Endothelial cell of umbilical vein (primary cell): Measurements from ENCODE around the gene VRK2. TPM values are rescaled to one million over a fixed set of nuclear protein-coding genes. Genes with fewer than 3 reads are reported as not detected.

Source experiments
- BruUV-seq: library from RNA; stranded (reverse); fragments of 400-500 nt; replicated peaks from 2 replicates; lab custom pipeline; 2021; lab: Mats Ljungman, UMichigan
- CTCF ChIA-PET: fragments of 300-600, 350-600 bp; sonication (Branson Sonifier 250); formaldehyde crosslinking; loops from one replicate; lab custom pipeline; 2021; ENCODE audit warnings: antibody characterized with exemption, inconsistent platforms; lab: Charles Lee
- POLR2A ChIA-PET: fragments of 300-600, 350-600 bp; sonication (Branson Sonifier 250); formaldehyde crosslinking; loops from one replicate; lab custom pipeline; 2021; ENCODE audit warnings: antibody characterized with exemption, inconsistent platforms; lab: Charles Lee
- DNase-seq: peaks from one replicate; pipeline ENCODE4 v3.0.0-alpha.2; 2011; ENCODE audit warnings: low read depth, low spot score
- FAIRE-seq: peaks from 2 replicates; lab custom pipeline; 2011; peaks lifted over from hg19 to GRCh38; lab: Jason Lieb, UNC
- H2AFZ ChIP-seq: 2 replicates; pipeline ENCODE4 v1.6.0; 2012; ENCODE audit warnings: low read depth, low read length, control low read depth, inconsistent platforms
- H3K27ac ChIP-seq: 2 replicates; pipeline ENCODE4 v1.5.1; 2011; ENCODE audit warnings: low read depth, mild to moderate bottlenecking, control low read depth, low read length, moderate library complexity; ENCODE audit not compliant: insufficient read depth
- H3K27me3 ChIP-seq, 2 experiments: 2 replicates each; pipeline versions ENCODE4 v1.6.0 to v1.6.1; 2011; ENCODE audit warnings: low read length in 2 of 2, mixed read lengths in 1 of 2; ENCODE audit not compliant: control insufficient read depth in 2 of 2, insufficient read depth in 2 of 2
- H3K36me3 ChIP-seq, 2 experiments: 2 replicates in 1 of 2; 3 replicates in 1 of 2; pipeline ENCODE4 v1.5.1; 2011; ENCODE audit warnings: low read length in 2 of 2, mild to moderate bottlenecking in 1 of 2, moderate library complexity in 1 of 2; ENCODE audit not compliant: control insufficient read depth in 2 of 2, insufficient read depth in 2 of 2; ENCODE audit errors: extremely low read depth in 1 of 2
- H3K4me1 ChIP-seq: 3 replicates; pipeline ENCODE4 v1.5.1; 2011; ENCODE audit warnings: mild to moderate bottlenecking, low read length; ENCODE audit not compliant: control insufficient read depth, insufficient read depth; ENCODE audit errors: extremely low read depth
- H3K4me2 ChIP-seq: 2 replicates; pipeline ENCODE4 v1.6.1; 2011; ENCODE audit warnings: low read length, control low read depth, mixed read lengths; ENCODE audit not compliant: insufficient read depth
- H3K4me3 ChIP-seq, 3 experiments: fragments of 200-600 bp in 1 of 3; sonication (generic), shearing (Covaris generic) in 1 of 3; replicated peaks in 1 of 3; 2 replicates each; pipeline ENCODE4 v1.5.1; 2011 to 2016; ENCODE audit warnings: control low read depth in 3 of 3, low read length in 3 of 3, mild to moderate bottlenecking in 2 of 3, inconsistent platforms in 1 of 3, low read depth in 1 of 3, moderate library complexity in 1 of 3; ENCODE audit not compliant: insufficient read depth in 1 of 3
- H3K79me2 ChIP-seq: 2 replicates; pipeline ENCODE4 v1.6.0; 2012; ENCODE audit warnings: low read length, inconsistent platforms; ENCODE audit not compliant: control insufficient read depth, insufficient read depth
- H3K9ac ChIP-seq: replicated peaks from 2 replicates; pipeline ENCODE3; 2011; ENCODE audit warnings: low read length, control low read depth; ENCODE audit not compliant: insufficient read depth; ENCODE audit errors: extremely low read depth
- H3K9me1 ChIP-seq: replicated peaks from 3 replicates; pipeline ENCODE4 v1.6.0; 2011; ENCODE audit warnings: mild to moderate bottlenecking, low read length; ENCODE audit not compliant: control insufficient read depth, insufficient read depth; ENCODE audit errors: extremely low read depth
- H3K9me3 ChIP-seq: replicated peaks from 2 replicates; pipeline ENCODE4 v1.5.1; 2012; ENCODE audit warnings: low read length, inconsistent platforms; ENCODE audit not compliant: control insufficient read depth, insufficient read depth
- H4K20me1 ChIP-seq: replicated peaks from 2 replicates; pipeline ENCODE3; 2011; ENCODE audit warnings: mild to moderate bottlenecking, low read length; ENCODE audit not compliant: control insufficient read depth, insufficient read depth; ENCODE audit errors: extremely low read depth
- CTCF ChIP-seq, 2 donors: IDR thresholded peaks; 1 replicate in 1 of 2; 2 replicates in 1 of 2; pipeline ENCODE4 v1.5.1; 2011; ENCODE audit warnings: low read length in 2 of 2, mild to moderate bottlenecking in 2 of 2, moderate library complexity in 2 of 2, control low read depth in 1 of 2, inconsistent platforms in 1 of 2, low read depth in 1 of 2; ENCODE audit not compliant: insufficient read depth in 1 of 2; ENCODE audit errors: extremely low read depth in 1 of 2
- EZH2 ChIP-seq: IDR thresholded peaks from 2 replicates; pipeline ENCODE4 v1.6.1; 2012; ENCODE audit warnings: borderline replicate concordance, low read depth, mild to moderate bottlenecking, moderate library complexity, low read length, inconsistent platforms; ENCODE audit not compliant: severe bottlenecking
- FOS ChIP-seq: IDR thresholded peaks from 2 replicates; pipeline ENCODE4 v1.6.1; 2011; ENCODE audit warnings: mild to moderate bottlenecking, low read length, moderate library complexity, borderline replicate concordance; ENCODE audit not compliant: insufficient read depth
- GATA2 ChIP-seq: IDR thresholded peaks from 2 replicates; pipeline ENCODE4 v1.7.0; 2011; ENCODE audit warnings: low read depth, mild to moderate bottlenecking, moderate library complexity, mixed read lengths, low read length; ENCODE audit not compliant: insufficient read length, insufficient read depth
- JUN ChIP-seq: IDR thresholded peaks from 2 replicates; pipeline ENCODE4 v1.6.1; 2011; ENCODE audit warnings: borderline replicate concordance, low read depth; ENCODE audit not compliant: insufficient read length, insufficient read depth
- MAX ChIP-seq: IDR thresholded peaks from 2 replicates; pipeline ENCODE4 v1.6.1; 2011; ENCODE audit not compliant: insufficient read depth, insufficient read length
- MYC ChIP-seq: IDR thresholded peaks from one replicate; pipeline ENCODE4 v1.6.1; 2011; ENCODE audit warnings: mild to moderate bottlenecking, low read depth, low read length
- POLR2A ChIP-seq: IDR thresholded peaks from 2 replicates; pipeline ENCODE4 v1.6.1; 2012; ENCODE audit warnings: low read depth, mild to moderate bottlenecking, control low read depth, low read length
- POLR2AphosphoS5 ChIP-seq: IDR thresholded peaks from 2 replicates; pipeline ENCODE4 v1.6.1; 2012; ENCODE audit warnings: low read depth, mild to moderate bottlenecking, control low read depth, low read length, moderate library complexity; ENCODE audit not compliant: insufficient read depth
- dilution Hi-C: fragments of 300-500 bp; cut with MboI; formaldehyde crosslinking; loops from one replicate; pipeline ENCODE4 v1.15.0; 2019; ENCODE audit warnings: low sequenced_read_pairs; ENCODE audit not compliant: extremely low pct_ligation_motif_present
- intact Hi-C: fragments of 100-400 bp; cut with micrococcal nuclease; formaldehyde crosslinking; loops from one replicate; pipeline ENCODE4 v1.10.0; 2022
- polyA plus RNA-seq, 4 experiments: library from polyadenylated mRNA; depleted of rRNA in 3 of 4; stranded (reverse) in 3 of 4; unstranded in 1 of 4; fragments of >200 nt; gene quantifications; 2 replicates each; pipeline versions ENCODE4 v1.2.1 to v1.2.3, GENCODE V29; 2011 to 2012; ENCODE audit warnings: missing spikeins in 1 of 4
- total RNA-seq: library from RNA; stranded (reverse); gene quantifications from 2 replicates; pipeline ENCODE4 v1.2.3, GENCODE V29; 2021

The VRK2 gene
- total and polyA plus RNA-seq, 2 donors (not counting 3 experiments of a cell fraction or from before 2014, with no cell fraction given) = 11.2 to 35.2 TPM

- no peaks in the 10 kb centered on the region for H3K9me3 ChIP-seq
- dilution Hi-C loops (no loop called here), intact Hi-C loops (loop anchor here (5.0 kb wide), 1 partner anchor 38 kb away; the partner anchor contains the start of gene FANCL)
- ChIA-PET CTCF (interaction anchor here (1.1 to 1.5 kb wide), 3 partner anchors 11 to 16 kb away, joined by 3 to 4 read pairs (median 4); no protein-coding TSS in a partner anchor), POLR2A (no interaction called here)
- no TSS peak for BruUV-seq
- no peak overlapping the region for H3K27ac ChIP-seq
- DNase-seq (peak; percentile 69), FAIRE-seq (no peak)
- no peak overlapping the region for H3K9ac ChIP-seq
- no peaks in the 10 kb centered on the region for H3K9me1 ChIP-seq
- no peak overlapping the region for H3K4me3 ChIP-seq
- H3K79me2 ChIP-seq = peaks cover 2% of the 10 kb centered on the region
- H3K4me2 ChIP-seq = peak overlapping the region; percentile 43
- H3K4me1 ChIP-seq = peaks cover 12% of the 10 kb centered on the region
- no peaks in the 10 kb centered on the region for H3K27me3 ChIP-seq
- TF ChIP-seq EZH2 = no peak
- TF ChIP-seq GATA2 = no peak
- no peak for TF ChIP-seq FOS
- no peak for TF ChIP-seq MYC
- no peak for TF ChIP-seq CTCF (IDR thresholded peaks at IDR 0.05; ENCODE audit: extremely low read depth in 1 of 2, insufficient read depth in 1 of 2, low read depth in 1 of 2, low read length in 2 of 2)
- TF ChIP-seq MAX = no peak
- no peak for TF ChIP-seq POLR2AphosphoS5
- no peak for TF ChIP-seq POLR2A
- TF ChIP-seq JUN = no peak
- no peak overlapping the region for H2AFZ ChIP-seq
- no peaks in the 10 kb centered on the region for H4K20me1 ChIP-seq
- H3K36me3 ChIP-seq = no peaks in the 10 kb centered on the region
Observed at GRCh38 chr2:58204195-58204959, 157.8 kb downstream of the VRK2 start.
